Hepatocyte (in vitro differentiated cells): ENCODE results near the gene EIF1AX. TPM values are rescaled to one million over a fixed set of nuclear protein-coding genes. Genes with fewer than 3 reads are reported as not detected.

ENCODE experiments used
- DNase-seq: peaks from one replicate; pipeline ENCODE4 v3.0.0-alpha.2; 2016; ENCODE audit warnings: low spot score
- H2AFZ ChIP-seq: fragments of 200-600 bp; sonication (generic); 2 replicates; pipeline ENCODE4 v1.6.0; 2016; ENCODE audit warnings: antibody characterized with exemption, mild to moderate bottlenecking
- H3K27ac ChIP-seq: fragments of 200-600 bp; sonication (generic); 2 replicates; pipeline ENCODE4 v1.5.1; 2016; ENCODE audit warnings: mild to moderate bottlenecking
- H3K27me3 ChIP-seq: fragments of 200-600 bp; sonication (generic); 2 replicates; pipeline ENCODE4 v1.6.1; 2016
- H3K36me3 ChIP-seq: fragments of 200-600 bp; sonication (generic); replicated peaks from 2 replicates; pipeline ENCODE4 v1.5.1; 2016; ENCODE audit warnings: low read depth; ENCODE audit not compliant: insufficient read depth
- H3K4me1 ChIP-seq: fragments of 200-600 bp; sonication (generic); 2 replicates; pipeline ENCODE4 v1.5.1; 2016; ENCODE audit warnings: mild to moderate bottlenecking, moderate library complexity; ENCODE audit not compliant: insufficient read depth
- H3K4me2 ChIP-seq: fragments of 200-600 bp; sonication (generic); 2 replicates; pipeline ENCODE4 v1.6.0; 2016
- H3K4me3 ChIP-seq: fragments of 200-600 bp; sonication (generic); 2 replicates; pipeline ENCODE4 v1.5.1; 2016; ENCODE audit warnings: mild to moderate bottlenecking
- H3K79me2 ChIP-seq: fragments of 200-600 bp; sonication (generic); 2 replicates; pipeline ENCODE4 v1.6.0; 2017; ENCODE audit warnings: mild to moderate bottlenecking
- H3K9me2 ChIP-seq: fragments of 200-600 bp; sonication (generic); replicated peaks from 2 replicates; pipeline ENCODE4 v1.6.0; 2017; ENCODE audit warnings: mild to moderate bottlenecking; ENCODE audit not compliant: insufficient read depth
- H3K9me3 ChIP-seq: fragments of 200-600 bp; sonication (generic); 2 replicates; pipeline ENCODE4 v1.5.1; 2016; ENCODE audit warnings: low read depth, mild to moderate bottlenecking
- H4K20me1 ChIP-seq: fragments of 200-600 bp; sonication (generic); 2 replicates; pipeline ENCODE4 v1.6.0; 2016; ENCODE audit warnings: mild to moderate bottlenecking; ENCODE audit not compliant: insufficient read depth, poor library complexity, severe bottlenecking
- CTCF ChIP-seq: fragments of 200-600 bp; sonication (generic); IDR thresholded peaks from 2 replicates; pipeline ENCODE4 v1.5.1; 2016; ENCODE audit warnings: antibody characterized with exemption, mild to moderate bottlenecking; ENCODE audit not compliant: poor library complexity
- EZH2 ChIP-seq: fragments of 200-600 bp; sonication (generic); IDR thresholded peaks from 2 replicates; pipeline ENCODE4 v1.6.1; 2016; ENCODE audit warnings: antibody characterized with exemption, mild to moderate bottlenecking, borderline replicate concordance
- EZH2phosphoT487 ChIP-seq: fragments of 200-600 bp; sonication (generic); IDR thresholded peaks from one replicate; pipeline ENCODE4 v1.6.1; 2018; ENCODE audit warnings: antibody characterized with exemption, mild to moderate bottlenecking, low read depth, moderate library complexity; ENCODE audit not compliant: unreplicated experiment, severe bottlenecking
- WGBS: methylation state at CpG from one replicate; pipeline ENCODE4 v1.1.6; 2016; ENCODE audit warnings: low lambda C conversion rate; ENCODE audit errors: missing lambda C conversion rate; 5-methylcytosine and 5-hydroxymethylcytosine counted together
- polyA plus RNA-seq: library from polyadenylated mRNA; unstranded; fragments of >200 nt; fragmentation: Nextera tagmentation; extraction: Ambion mirVana; gene quantifications from 2 replicates; pipeline ENCODE4 v1.2.1, GENCODE V29; 2016
- total RNA-seq: library from RNA; depleted of rRNA; stranded (reverse); fragments of >200 nt; gene quantifications from 2 replicates; pipeline ENCODE4 v1.2.3, GENCODE V29; 2014

The EIF1AX gene
- total and polyA plus RNA-seq, 2 experiments from 2014 or later = 47.9 to 55.5 TPM

GRCh38 chrX:20144491-20144890, 2.9 kb upstream of the EIF1AX start:
- peaks cover 18% of the 10 kb centered on the region for H3K79me2 ChIP-seq

GRCh38 chrX:20143561-20143960, 1.9 kb upstream of the EIF1AX start:
- Histone ChIP-seq H3K27ac (no peak overlapping the region), H4K20me1 (peaks cover 16% of the 10 kb centered on the region), H3K4me1 (no peaks in the 10 kb centered on the region), H3K9me3 (no peaks in the 10 kb centered on the region), H2AFZ (no peak overlapping the region), H3K27me3 (no peaks in the 10 kb centered on the region), H3K79me2 (peaks cover 27% of the 10 kb centered on the region), H3K4me3 (no peak overlapping the region), H3K9me2 (no peaks in the 10 kb centered on the region), H3K36me3 (no peaks in the 10 kb centered on the region), H3K4me2 (no peak overlapping the region)
- no peak for DNase-seq
- TF ChIP-seq EZH2 (no peak), EZH2phosphoT487 (no peak), CTCF (no peak)
- 63% methylated on average over 2 of the region's 2 CpGs for WGBS

More at GRCh38 chrX:20144491-20144890, 2.9 kb upstream of the EIF1AX start:
- Histone ChIP-seq H3K4me2 (no peak overlapping the region), H3K9me2 (no peaks in the 10 kb centered on the region), H3K4me1 (no peaks in the 10 kb centered on the region), H2AFZ (no peak overlapping the region), H4K20me1 (peaks cover 8% of the 10 kb centered on the region), H3K36me3 (no peaks in the 10 kb centered on the region), H3K27ac (no peak overlapping the region), H3K9me3 (no peaks in the 10 kb centered on the region), H3K27me3 (no peaks in the 10 kb centered on the region), H3K4me3 (no peak overlapping the region)
- TF ChIP-seq EZH2phosphoT487 (no peak), CTCF (no peak), EZH2 (no peak)
- no peak for DNase-seq
- 88% methylated on average over 3 of the region's 3 CpGs for WGBS

GRCh38 chrX:20143111-20143510, 1.5 kb upstream of the EIF1AX start:
- no peak overlapping the region for H3K4me2 ChIP-seq
- H3K27me3 ChIP-seq = no peaks in the 10 kb centered on the region
- H3K4me1 ChIP-seq = no peaks in the 10 kb centered on the region
- no peak overlapping the region for H2AFZ ChIP-seq
- H4K20me1 ChIP-seq = peaks cover 16% of the 10 kb centered on the region
- no peak for TF ChIP-seq EZH2
- no peak for TF ChIP-seq EZH2phosphoT487
- TF ChIP-seq CTCF = no peak
- 72% methylated on average over 6 of the region's 6 CpGs for WGBS
- H3K9me3 ChIP-seq = no peaks in the 10 kb centered on the region
- no peaks in the 10 kb centered on the region for H3K36me3 ChIP-seq
- H3K9me2 ChIP-seq = no peaks in the 10 kb centered on the region
- H3K79me2 ChIP-seq = peaks cover 27% of the 10 kb centered on the region
- H3K27ac ChIP-seq = no peak overlapping the region
- no peak overlapping the region for H3K4me3 ChIP-seq
- DNase-seq = no peak

- no peaks in the 10 kb centered on the region for H3K4me1 ChIP-seq
- no peak overlapping the region for H2AFZ ChIP-seq
- H3K36me3 ChIP-seq = no peaks in the 10 kb centered on the region
- TF ChIP-seq EZH2phosphoT487 = no peak
- no peak for TF ChIP-seq EZH2
- TF ChIP-seq CTCF = no peak
- H3K9me3 ChIP-seq = no peaks in the 10 kb centered on the region
- 40% methylated on average over 3 of the region's 3 CpGs for WGBS
- H3K9me2 ChIP-seq = no peaks in the 10 kb centered on the region
- H3K4me2 ChIP-seq = peak overlapping the region; percentile 77
- peaks cover 19% of the 10 kb centered on the region for H4K20me1 ChIP-seq
- peaks cover 40% of the 10 kb centered on the region for H3K79me2 ChIP-seq
- H3K27ac ChIP-seq = no peak overlapping the region
- no peaks in the 10 kb centered on the region for H3K27me3 ChIP-seq
- no peak for DNase-seq
- H3K4me3 ChIP-seq = peak overlapping the region; percentile 64
Measured at GRCh38 chrX:20140420-20140819, 1.2 kb downstream of the EIF1AX start.
